HG03521 (cell line): Measurements from ENCODE around the gene ENPP7.
A peak's percentile ranks its signal among the peaks of the same experiment; 100 is the strongest.

Experiments used
- ATAC-seq: cut with Tn5 transposase; IDR thresholded peaks from one replicate; pipeline ENCODE4 v1.9.1; 2021; ENCODE audit warnings: mild to moderate bottlenecking, moderate library complexity; ENCODE audit not compliant: unreplicated experiment

Gene ENPP7

DNA sequence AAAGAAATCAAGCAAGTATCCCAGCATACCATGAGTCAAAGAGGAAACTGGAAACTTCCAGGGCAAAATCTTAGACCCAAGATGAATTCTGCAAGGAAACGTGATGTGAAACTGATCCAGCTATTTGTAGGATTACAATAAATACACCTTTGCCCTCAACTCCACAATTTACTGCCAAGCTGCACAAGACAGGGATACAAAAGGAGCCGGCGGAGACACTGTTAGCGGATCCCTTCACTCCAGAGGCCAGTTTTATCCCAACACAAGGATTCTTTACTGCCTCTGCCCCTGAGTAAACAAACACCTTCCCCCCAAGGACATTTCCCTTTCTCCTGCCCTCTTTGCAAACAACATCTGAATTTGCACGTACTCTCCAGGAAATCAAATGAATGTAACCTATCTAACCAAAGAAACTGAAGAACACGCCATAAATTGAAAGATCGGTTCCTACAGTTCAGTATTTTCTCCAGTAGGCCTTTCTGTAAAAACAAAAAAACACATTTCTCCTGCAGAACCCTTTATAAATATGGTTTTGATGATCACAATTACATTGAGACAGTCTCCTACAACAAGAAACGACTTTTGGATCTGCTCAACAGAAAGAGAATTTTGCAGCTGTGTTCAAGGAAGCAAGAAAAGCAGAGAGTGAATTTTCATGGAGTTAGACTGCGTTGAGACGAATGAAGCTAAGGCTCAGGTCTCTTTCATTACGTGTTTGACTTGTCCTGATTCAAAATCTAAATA is 45.8 kb downstream of the ENPP7 start:
- no peak for ATAC-seq

GRCh38 chr17:79777120-79777893 is 46.6 kb downstream of the ENPP7 start:
- ATAC-seq: peak; percentile 15

DNA sequence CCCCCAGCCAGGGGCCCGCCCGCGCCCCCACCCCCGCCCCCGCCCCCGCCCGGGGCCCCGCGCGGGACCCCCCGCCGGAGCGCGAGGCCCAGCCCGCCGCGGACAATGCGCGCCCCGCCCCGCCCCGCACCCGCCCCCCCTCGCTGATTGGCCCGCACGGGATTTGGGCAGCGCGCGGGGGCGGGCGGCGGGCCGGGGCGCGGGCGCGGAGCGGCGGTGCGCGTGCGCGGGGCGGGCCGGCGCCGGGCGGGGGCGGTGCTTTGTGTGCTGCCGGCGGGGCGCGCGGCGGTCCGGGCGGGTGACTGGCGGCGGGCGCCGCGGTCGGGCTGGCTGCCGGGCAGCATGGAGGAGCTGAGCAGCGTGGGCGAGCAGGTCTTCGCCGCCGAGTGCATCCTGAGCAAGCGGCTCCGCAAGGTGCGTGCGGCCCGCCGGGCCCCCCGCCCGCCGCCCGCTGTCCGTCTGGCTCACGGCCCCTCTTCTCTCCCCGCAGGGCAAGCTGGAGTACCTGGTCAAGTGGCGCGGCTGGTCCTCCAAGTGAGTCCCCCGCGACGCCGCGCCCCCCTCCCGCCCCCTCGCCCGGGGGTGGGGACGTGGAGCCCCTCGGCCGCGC is 47.3 kb downstream of the ENPP7 start, which contains the start of gene CBX2:
CBX2 (plus strand) TSS at position 255 of the 610 bp plus-strand sequence; CDS start at position 343, 88 bp downstream.
- ATAC-seq: peak; percentile 74

GRCh38 chr17:79778504-79779083 is 47.9 kb downstream of the ENPP7 start:
- ATAC-seq: no peak

DNA sequence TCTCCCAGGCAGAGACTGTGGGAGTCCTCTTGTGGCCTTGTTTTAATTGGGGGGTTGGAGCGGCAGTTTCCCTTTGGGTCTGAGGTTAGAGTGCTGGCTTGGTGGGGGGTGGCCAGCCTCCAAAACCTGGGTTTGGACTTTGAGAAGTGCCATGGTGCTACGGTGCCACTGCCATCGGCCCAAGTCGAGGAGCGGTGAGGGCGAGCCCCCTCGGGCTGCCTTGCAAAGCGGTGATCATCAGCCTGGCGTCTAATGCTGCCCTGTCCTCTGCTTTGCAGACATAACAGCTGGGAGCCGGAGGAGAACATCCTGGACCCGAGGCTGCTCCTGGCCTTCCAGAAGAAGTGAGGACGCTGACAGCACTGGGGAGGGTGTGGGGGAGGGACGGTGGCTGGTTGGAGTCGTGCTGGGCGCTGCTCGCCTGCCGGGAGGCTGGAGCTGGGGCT is 48.4 kb downstream of the ENPP7 start:
- ATAC-seq: no peak

- no peak for ATAC-seq
These were observed 49.1 kb downstream of the ENPP7 start for GRCh38 chr17:79779661-79780365.

- no peak for ATAC-seq
These were observed 50.4 kb downstream of the ENPP7 start for GRCh38 chr17:79781012-79781650.

- ATAC-seq: no peak
These were observed 51.2 kb downstream of the ENPP7 start for GRCh38 chr17:79781736-79782575.

DNA sequence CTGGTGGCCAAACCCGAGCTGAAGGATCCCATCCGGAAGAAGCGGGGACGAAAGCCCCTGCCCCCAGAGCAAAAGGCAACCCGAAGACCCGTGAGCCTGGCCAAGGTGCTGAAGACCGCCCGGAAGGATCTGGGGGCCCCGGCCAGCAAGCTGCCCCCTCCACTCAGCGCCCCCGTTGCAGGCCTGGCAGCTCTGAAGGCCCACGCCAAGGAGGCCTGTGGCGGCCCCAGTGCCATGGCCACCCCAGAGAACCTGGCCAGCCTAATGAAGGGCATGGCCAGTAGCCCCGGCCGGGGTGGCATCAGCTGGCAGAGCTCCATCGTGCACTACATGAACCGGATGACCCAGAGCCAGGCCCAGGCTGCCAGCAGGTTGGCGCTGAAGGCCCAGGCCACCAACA is 53.1 kb downstream of the ENPP7 start:
- ATAC-seq: no peak

DNA sequence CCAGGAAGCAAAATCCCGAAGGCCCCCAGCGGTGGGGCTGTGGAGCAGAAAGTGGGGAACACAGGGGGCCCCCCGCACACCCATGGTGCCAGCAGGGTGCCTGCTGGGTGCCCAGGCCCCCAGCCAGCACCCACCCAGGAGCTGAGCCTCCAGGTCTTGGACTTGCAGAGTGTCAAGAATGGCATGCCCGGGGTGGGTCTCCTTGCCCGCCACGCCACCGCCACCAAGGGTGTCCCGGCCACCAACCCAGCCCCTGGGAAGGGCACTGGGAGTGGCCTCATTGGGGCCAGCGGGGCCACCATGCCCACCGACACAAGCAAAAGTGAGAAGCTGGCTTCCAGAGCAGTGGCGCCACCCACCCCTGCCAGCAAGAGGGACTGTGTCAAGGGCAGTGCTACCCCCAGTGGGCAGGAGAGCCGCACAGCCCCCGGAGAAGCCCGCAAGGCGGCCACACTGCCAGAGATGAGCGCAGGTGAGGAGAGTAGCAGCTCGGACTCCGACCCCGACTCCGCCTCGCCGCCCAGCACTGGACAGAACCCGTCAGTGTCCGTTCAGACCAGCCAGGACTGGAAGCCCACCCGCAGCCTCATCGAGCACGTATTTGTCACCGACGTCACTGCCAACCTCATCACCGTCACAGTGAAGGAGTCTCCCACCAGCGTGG is 53.7 kb downstream of the ENPP7 start:
- no peak for ATAC-seq

GRCh38 chr17:79785017-79785899 is 54.5 kb downstream of the ENPP7 start:
- no peak for ATAC-seq

GRCh38 chr17:79785900-79786810 is 55.4 kb downstream of the ENPP7 start:
- ATAC-seq: no peak

DNA sequence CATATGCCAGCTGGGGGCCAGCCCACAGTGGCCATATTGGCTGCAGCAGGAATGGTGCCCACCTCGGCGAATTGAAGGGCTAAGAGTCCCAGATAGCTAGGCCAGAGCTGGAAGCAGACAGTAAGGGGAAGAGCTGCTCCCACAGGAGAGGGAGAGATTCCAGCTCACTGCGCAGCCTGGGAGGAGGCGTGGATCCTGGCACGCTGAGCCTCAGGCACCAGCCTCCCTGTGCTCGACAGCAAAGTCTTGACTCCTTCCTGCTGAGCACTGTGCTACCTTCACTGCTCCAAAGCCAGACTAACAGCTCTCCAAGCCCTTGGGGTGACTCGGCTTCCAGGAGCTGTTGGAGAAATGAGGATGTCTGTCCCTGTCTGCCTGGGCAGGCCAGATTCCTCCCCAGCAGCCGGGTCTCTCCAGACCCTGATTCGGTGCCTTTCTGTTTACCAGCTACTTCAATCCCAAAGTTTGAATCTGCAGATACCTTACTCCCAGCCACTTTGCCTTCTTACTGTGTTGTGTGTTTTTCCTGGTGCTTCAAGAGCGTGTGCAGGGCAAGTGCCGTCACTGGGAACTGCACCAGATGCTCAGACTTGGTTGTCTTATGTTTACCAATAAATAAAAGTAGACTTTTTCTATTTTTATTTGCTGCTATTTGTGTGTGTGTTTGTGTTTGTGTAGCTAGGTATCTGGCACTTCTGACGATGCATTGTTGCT is 56.3 kb downstream of the ENPP7 start:
- no peak for ATAC-seq

GRCh38 chr17:79788455-79788854 is 57.7 kb downstream of the ENPP7 start:
- ATAC-seq: no peak

- no peak for ATAC-seq
These were observed 58.5 kb downstream of the ENPP7 start for GRCh38 chr17:79788989-79789942.
